Heart left ventricle (tissue), 13 donors: Measurements from ENCODE around the gene FUNDC1.

Source experiments
- POLR2A ChIP-seq, 2 donors: fragments of 450-650 bp; IDR thresholded peaks; one replicate each; pipeline ENCODE4 v1.6.1; 2017; ENCODE audit warnings: antibody characterized with exemption in 2 of 2, mild to moderate bottlenecking in 2 of 2, moderate library complexity in 2 of 2
- TF ChIP-seq, protein P1 (sequence below), 12 donors: fragments of 200-600 bp; sonication (generic) in 4 of 12; IDR thresholded peaks; one replicate each; pipeline versions ENCODE4 v1.5.0 to v1.8.0; 2018 to 2022; ENCODE audit warnings: antibody characterized with exemption in 12 of 12, mild to moderate bottlenecking in 5 of 12
- donor health status: ischemic (EF 13 %, LVEDD 7.1; RV severe dilation, severe dysfunction).
- donor health status: DM: no; HTN: yes; CAD: no.
- donor health status: DM: no; HTN: no; CAD: no.
- donor health status: ischemic (EF 25% LVEDD 6.9; RV normal size, moderate dysfunction).
- donor health status: ischemic (EF 25% LVEDD 5.7; RV mildly dilated, moderate dysfunction).
- donor health status: ischemic (EF 35%, LVEDD 5.7; RV mildly dilated, moderate dysfunction).
- donor health status: nonischemic (EF 11% LVEDD 7.7; RV severe dilation, severe dysfunction).
- donor health status: DM: yes; HTN: yes; CAD: no.
- donor health status: PGD.
- donor health status: ischemic (EF 29% LVEDD 5.4; RV normal size, mild dysfunction).
- donor health status: nonischemic (EF 23%, LVEDD 6.1; RV moderate dilation, normal function).

DNA sequence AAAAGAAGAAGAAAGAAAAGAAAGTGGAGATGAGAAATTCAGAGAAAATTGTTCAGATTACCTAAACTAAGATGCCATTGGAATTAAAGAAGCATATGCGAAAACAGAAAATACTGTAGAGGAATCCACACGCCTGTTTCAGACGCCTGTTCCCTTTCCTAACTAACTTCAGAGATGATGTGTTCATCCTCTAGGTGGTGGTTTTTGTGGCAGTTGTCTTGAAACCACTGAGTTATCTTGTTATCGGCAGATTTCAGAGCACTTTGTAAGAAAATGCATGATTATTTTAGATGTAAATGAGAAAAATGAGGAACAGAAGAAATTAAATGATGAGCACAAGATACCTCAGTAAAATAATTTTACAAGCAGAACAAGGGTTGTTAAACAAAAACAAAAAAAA lies 48.3 kb downstream of the FUNDC1 start:
- TF ChIP-seq, protein P1, sequence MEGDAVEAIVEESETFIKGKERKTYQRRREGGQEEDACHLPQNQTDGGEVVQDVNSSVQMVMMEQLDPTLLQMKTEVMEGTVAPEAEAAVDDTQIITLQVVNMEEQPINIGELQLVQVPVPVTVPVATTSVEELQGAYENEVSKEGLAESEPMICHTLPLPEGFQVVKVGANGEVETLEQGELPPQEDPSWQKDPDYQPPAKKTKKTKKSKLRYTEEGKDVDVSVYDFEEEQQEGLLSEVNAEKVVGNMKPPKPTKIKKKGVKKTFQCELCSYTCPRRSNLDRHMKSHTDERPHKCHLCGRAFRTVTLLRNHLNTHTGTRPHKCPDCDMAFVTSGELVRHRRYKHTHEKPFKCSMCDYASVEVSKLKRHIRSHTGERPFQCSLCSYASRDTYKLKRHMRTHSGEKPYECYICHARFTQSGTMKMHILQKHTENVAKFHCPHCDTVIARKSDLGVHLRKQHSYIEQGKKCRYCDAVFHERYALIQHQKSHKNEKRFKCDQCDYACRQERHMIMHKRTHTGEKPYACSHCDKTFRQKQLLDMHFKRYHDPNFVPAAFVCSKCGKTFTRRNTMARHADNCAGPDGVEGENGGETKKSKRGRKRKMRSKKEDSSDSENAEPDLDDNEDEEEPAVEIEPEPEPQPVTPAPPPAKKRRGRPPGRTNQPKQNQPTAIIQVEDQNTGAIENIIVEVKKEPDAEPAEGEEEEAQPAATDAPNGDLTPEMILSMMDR (IDR thresholded peaks at IDR 0.05) = no peak
- no peak for TF ChIP-seq POLR2A (IDR thresholded peaks at IDR 0.05)
